ENCODE measurements around the gene DCUN1D3.

DNA sequence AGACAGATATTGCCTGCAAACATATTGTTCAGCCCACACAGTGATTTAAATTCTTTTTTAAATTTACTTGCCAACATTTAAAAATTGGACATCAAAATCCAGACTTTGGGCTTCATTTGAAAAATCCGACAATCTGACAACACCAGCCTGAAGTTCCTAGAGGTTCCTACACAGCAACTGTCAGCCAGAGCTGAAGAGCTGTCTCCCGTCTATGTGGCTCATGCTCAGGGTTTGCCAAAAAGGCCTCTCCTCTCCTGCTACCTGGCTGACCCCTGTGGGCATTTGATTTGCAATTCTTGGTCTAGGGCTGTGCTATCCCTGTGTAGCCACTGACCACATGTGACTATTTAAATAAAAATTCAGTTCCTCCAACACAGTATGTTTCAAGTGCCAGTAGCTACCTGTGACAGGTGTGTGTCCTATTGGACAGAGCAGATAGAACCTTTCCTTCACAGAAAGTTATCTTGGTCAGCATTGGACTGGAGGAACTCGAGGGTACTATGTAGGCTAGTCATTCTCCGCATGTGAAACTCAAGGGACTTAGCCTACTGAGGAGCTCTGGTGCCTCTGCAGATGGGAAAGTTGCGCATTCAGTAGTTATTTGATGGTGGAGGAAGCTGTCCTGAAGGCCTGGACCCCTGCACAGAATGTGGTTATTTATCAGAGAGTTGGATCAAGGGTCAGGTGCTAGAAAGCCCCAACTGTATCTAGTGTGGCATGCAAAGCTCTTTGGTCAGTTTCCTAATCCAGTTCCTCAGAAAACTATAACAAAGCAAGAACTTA is 3.1 kb upstream of the DCUN1D3 start:
- TF ChIP-seq, protein P1, sequence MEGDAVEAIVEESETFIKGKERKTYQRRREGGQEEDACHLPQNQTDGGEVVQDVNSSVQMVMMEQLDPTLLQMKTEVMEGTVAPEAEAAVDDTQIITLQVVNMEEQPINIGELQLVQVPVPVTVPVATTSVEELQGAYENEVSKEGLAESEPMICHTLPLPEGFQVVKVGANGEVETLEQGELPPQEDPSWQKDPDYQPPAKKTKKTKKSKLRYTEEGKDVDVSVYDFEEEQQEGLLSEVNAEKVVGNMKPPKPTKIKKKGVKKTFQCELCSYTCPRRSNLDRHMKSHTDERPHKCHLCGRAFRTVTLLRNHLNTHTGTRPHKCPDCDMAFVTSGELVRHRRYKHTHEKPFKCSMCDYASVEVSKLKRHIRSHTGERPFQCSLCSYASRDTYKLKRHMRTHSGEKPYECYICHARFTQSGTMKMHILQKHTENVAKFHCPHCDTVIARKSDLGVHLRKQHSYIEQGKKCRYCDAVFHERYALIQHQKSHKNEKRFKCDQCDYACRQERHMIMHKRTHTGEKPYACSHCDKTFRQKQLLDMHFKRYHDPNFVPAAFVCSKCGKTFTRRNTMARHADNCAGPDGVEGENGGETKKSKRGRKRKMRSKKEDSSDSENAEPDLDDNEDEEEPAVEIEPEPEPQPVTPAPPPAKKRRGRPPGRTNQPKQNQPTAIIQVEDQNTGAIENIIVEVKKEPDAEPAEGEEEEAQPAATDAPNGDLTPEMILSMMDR (IDR thresholded peaks at IDR 0.05): no peak
- no peak for TF ChIP-seq POLR2A (IDR thresholded peaks at IDR 0.05)
